Neutrophil (primary cell): Measurements from ENCODE around the gene ZNF764.
A peak's percentile ranks its signal among the peaks of the same experiment; 100 is the strongest.

Experiments
- H3K27ac ChIP-seq: fragments of 200-600 bp; sonication (generic); 2 replicates; pipeline ENCODE4 v1.5.1; 2016; ENCODE audit warnings: mild to moderate bottlenecking, moderate library complexity
- H3K27me3 ChIP-seq: fragments of 200-600 bp; sonication (generic); 2 replicates; pipeline ENCODE4 v1.6.0; 2016; ENCODE audit warnings: mild to moderate bottlenecking
- H3K36me3 ChIP-seq: fragments of 200-600 bp; sonication (generic); 2 replicates; pipeline ENCODE4 v1.5.1; 2017
- H3K4me1 ChIP-seq, 2 experiments: fragments of 200-600 bp in 1 of 2; sonication (generic) in 1 of 2; 1 replicate in 1 of 2; 2 replicates in 1 of 2; pipeline versions ENCODE4 v1.5.1 to v1.6.1; 2013 to 2016; ENCODE audit warnings: low read depth in 1 of 2, low read length in 1 of 2, mild to moderate bottlenecking in 1 of 2, moderate library complexity in 1 of 2; ENCODE audit not compliant: control insufficient read depth in 1 of 2, insufficient read depth in 1 of 2
- H3K4me3 ChIP-seq, 2 experiments: fragments of 200-600 bp in 1 of 2; sonication (generic) in 1 of 2; 1 replicate in 1 of 2; 2 replicates in 1 of 2; pipeline ENCODE4 v1.5.1; 2013 to 2016; ENCODE audit warnings: low read depth in 1 of 2, low read length in 1 of 2, mild to moderate bottlenecking in 1 of 2, moderate library complexity in 1 of 2
- H3K9me3 ChIP-seq: fragments of 200-600 bp; sonication (generic); 2 replicates; pipeline ENCODE4 v1.5.1; 2016
- TF ChIP-seq, protein P1 (sequence below): fragments of 200-600 bp; sonication (generic); IDR thresholded peaks from 2 replicates; pipeline ENCODE4 v1.5.1; 2016; ENCODE audit warnings: antibody characterized with exemption

Gene ZNF764

DNA sequence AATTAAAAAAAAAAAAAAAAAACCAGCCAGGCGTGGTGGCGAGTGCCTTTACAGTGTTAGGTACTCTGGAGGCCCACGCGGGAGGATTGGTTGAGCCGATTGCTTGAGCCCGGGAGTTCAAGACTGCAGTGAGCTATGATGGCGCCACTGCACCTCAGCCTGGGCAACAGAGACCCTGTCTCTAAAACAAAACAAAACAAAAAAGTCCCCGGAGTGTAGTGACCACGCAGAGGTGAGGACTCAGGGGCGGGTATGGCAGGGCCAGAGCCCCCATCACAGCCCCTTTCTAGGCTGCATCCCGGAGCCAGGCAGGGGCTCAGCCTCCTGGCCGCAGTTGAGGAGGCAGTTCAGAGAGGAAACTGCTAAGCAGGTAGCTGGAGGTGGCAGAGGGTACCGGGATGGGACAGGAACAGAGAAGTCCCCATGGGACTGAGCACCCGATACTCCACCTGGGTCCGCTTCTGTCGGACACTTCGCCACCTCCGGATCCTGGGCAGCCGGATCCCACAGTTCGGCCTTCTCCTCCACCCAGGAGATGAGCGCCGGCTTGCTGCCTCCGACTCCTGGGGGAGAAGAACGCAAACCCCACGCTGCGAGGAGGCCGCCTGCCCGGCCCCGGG, 24.3 kb downstream of the ZNF764 start:
- Histone ChIP-seq H3K4me1 (peaks cover 30% of the 10 kb centered on the region in 2 experiments), H3K27ac (peak overlapping the region; percentile 89)

GRCh38 chr16:30533146-30533522, 25.0 kb downstream of the ZNF764 start:
- Histone ChIP-seq H3K27ac (no peak overlapping the region), H3K4me3 (no peak overlapping the region)

More for the DNA sequence above, 24.3 kb downstream of the ZNF764 start:
- peak overlapping the region; percentile 84 to 94 for H3K4me3 ChIP-seq
- H3K9me3 ChIP-seq = no peaks in the 10 kb centered on the region
- TF ChIP-seq, protein P1, sequence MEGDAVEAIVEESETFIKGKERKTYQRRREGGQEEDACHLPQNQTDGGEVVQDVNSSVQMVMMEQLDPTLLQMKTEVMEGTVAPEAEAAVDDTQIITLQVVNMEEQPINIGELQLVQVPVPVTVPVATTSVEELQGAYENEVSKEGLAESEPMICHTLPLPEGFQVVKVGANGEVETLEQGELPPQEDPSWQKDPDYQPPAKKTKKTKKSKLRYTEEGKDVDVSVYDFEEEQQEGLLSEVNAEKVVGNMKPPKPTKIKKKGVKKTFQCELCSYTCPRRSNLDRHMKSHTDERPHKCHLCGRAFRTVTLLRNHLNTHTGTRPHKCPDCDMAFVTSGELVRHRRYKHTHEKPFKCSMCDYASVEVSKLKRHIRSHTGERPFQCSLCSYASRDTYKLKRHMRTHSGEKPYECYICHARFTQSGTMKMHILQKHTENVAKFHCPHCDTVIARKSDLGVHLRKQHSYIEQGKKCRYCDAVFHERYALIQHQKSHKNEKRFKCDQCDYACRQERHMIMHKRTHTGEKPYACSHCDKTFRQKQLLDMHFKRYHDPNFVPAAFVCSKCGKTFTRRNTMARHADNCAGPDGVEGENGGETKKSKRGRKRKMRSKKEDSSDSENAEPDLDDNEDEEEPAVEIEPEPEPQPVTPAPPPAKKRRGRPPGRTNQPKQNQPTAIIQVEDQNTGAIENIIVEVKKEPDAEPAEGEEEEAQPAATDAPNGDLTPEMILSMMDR = no peak
- peaks cover 11% of the 10 kb centered on the region for H3K36me3 ChIP-seq
- H3K27me3 ChIP-seq = no peaks in the 10 kb centered on the region

DNA sequence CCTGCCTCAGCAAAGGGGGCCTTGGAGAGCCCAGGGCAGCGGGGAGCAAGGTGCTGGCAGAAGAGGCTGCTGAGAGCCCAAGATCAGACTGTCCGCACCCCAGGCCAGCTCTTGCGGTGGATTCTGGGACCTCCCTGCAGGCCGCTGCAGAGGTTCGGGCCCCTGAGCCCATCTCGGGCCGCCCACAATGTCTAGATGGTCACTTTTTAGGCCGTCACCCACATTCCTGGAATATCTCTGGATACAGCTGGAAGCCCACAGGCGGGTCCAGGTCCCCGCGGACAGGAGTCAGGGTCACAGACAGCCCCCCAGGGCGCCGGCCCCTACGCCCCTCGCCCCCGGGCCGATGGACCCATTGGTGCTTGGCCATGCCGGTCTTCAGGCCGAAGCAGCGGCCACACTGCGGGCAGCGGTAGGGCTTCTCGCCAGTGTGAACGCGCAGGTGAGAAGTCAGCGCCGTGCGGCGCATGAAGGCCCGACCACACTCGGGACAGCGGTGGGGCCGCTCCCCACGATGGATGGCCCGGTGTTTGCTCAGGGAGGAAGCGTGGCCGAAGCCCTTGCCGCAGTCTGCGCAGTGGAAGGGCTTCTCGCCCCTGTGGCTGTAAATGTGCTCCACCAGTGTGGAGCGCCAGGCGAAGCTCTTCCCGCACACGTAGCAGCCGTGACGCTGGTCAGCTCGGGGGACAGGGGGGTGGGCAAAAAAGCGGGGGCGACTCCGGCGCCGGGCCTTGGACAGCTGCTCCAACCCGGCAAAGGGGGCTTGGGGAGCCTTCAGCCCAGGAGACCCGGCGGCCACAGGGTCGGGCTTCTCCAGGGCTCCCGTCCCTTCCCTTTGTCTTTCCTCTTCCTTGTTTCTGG, 25.7 kb downstream of the ZNF764 start:
- no peaks in the 10 kb centered on the region for H3K9me3 ChIP-seq
- H3K27me3 ChIP-seq = no peaks in the 10 kb centered on the region
- TF ChIP-seq, protein P1 = no peak
- no peak overlapping the region for H3K4me3 ChIP-seq
- peaks cover 44% of the 10 kb centered on the region in 2 experiments for H3K4me1 ChIP-seq
- H3K36me3 ChIP-seq = peaks cover 11% of the 10 kb centered on the region
- H3K27ac ChIP-seq = no peak overlapping the region

More at GRCh38 chr16:30533146-30533522, 25.0 kb downstream of the ZNF764 start:
- H3K4me1 ChIP-seq = peaks cover 38% of the 10 kb centered on the region in 2 experiments
- H3K9me3 ChIP-seq = no peaks in the 10 kb centered on the region
- H3K27me3 ChIP-seq = no peaks in the 10 kb centered on the region
- peaks cover 11% of the 10 kb centered on the region for H3K36me3 ChIP-seq
- TF ChIP-seq, protein P1 = no peak

GRCh38 chr16:30530163-30531037, 27.8 kb downstream of the ZNF764 start:
- Histone ChIP-seq H3K4me1 (peaks cover 44 to 47% of the 10 kb centered on the region in 2 experiments), H3K4me3 (no peak overlapping the region), H3K27me3 (no peaks in the 10 kb centered on the region), H3K36me3 (peaks cover 11% of the 10 kb centered on the region), H3K9me3 (no peaks in the 10 kb centered on the region), H3K27ac (peak overlapping the region; percentile 18)
- TF ChIP-seq, protein P1 = no peak

GRCh38 chr16:30528799-30529457, 29.2 kb downstream of the ZNF764 start:
- Histone ChIP-seq H3K27ac (peak overlapping the region; percentile 98), H3K4me3 (no peak overlapping the region), H3K4me1 (peaks cover 36% of the 10 kb centered on the region in 2 experiments), H3K9me3 (no peaks in the 10 kb centered on the region), H3K27me3 (no peaks in the 10 kb centered on the region), H3K36me3 (peaks cover 15% of the 10 kb centered on the region)
- TF ChIP-seq, protein P1 = no peak
